GM21367 (cell line): ENCODE measurements around the gene SH3GLB2.
"Not testable (repeated sequence)": the region's sequence is repeated elsewhere in the genome, so short reads cannot be mapped to it uniquely, and the experiment has no call there.

ENCODE experiments used
- ATAC-seq: cut with Tn5 transposase; IDR thresholded peaks from one replicate; pipeline ENCODE4 v1.9.1; 2021; ENCODE audit not compliant: unreplicated experiment

The SH3GLB2 gene

DNA sequence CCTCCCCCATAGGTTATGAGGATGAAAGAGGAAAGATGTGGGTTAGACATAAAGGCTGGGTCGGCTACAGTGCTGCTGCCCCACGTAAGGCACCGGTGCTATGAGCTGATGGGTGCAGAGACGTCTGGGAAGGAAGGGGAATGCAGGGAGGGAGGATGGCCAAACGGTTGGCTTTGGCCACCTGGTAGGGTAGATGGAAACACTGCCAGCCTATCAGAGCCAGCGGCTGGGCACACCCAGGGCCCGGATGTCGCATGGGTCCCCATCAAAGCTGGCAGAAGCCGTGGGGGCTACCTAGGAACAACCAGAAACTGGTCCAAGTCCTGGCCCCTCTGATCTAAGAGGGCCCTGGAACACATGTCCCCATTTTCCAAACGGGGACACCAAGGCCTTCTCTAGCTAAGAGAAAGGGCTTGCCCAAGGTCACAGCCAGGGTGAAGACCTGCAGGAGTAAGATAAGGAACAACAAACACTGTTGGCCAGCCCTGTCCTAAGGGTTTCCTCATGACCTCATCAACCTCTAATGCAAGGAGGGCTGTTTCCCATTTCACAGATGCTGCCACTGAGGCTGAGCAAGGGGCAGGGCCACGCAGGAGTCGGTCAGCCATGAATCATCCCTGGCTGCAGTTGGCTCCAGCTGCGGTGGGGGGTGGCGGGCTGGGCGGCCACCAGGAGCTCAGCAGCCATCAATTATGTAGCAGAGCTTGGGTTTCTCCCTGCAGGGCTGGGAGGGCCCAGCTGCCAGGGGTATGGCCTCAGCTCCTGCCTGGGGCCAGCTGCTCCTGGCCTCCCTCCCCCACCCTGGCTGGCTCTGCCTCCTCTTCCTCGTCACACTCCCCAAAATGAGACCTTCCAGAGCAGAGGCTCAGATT, 4.9 kb downstream of the SH3GLB2 start:
- ATAC-seq, result no peak

DNA sequence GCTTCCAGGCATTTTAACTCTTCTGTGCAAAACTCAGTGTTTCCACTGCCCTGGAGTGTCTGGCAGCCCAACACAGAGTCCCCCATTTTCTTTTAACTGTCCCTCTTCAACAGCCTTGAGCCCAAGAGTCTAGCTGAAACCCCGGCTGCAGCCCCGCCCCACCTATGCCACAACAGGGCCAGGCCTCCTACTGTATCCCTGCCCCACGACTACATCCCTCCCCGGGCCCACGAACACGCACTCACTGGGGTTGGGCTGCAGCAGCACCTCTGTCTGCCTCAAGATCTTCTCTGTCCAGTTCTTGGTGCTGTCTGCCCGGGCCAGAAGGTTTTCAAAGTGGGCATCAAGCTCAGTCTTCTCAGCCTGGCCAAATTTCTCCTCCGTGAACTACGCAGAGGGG, 6.1 kb downstream of the SH3GLB2 start:
- no peak for ATAC-seq

DNA sequence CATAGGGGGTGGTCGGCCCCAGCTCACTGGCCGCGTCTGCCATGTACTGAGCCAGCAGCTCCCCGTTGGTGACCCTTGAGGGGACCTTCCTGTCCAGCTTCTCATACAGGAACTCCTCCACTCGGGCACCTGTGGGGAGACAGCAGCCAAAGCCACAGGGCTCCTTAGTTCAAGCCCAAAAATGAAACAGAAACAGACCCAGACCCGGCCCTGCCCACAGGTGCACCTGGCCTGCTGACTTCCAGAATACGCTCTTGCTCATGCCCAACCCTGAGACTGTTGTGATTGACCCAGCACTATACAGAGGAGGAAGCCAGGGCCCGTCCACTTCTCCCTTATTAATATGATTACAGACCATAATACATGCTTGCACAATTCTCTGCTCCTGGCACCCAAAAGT, 7.0 kb downstream of the SH3GLB2 start:
- peak; percentile 63 for ATAC-seq

DNA sequence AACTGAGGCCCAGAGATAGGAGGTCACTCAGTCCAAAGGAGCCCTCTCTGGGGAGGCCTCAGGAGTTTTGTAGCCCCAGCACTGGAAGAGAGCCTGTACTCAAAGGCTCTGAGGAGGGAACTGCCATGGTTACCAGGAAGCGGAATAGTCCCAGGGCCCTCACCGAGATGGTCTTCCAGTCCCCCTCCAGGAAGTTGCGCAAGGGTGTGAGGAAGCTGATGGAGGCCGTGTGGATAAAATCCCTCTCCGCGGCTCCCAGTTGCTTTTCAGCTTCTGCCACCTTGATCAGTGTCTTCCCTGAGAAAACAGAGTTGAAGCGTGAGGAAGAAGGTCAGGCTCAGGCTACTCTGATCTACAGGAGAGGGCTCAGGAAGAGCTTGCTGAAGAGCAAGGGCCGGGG, 13.5 kb downstream of the SH3GLB2 start:
- no peak for ATAC-seq

DNA sequence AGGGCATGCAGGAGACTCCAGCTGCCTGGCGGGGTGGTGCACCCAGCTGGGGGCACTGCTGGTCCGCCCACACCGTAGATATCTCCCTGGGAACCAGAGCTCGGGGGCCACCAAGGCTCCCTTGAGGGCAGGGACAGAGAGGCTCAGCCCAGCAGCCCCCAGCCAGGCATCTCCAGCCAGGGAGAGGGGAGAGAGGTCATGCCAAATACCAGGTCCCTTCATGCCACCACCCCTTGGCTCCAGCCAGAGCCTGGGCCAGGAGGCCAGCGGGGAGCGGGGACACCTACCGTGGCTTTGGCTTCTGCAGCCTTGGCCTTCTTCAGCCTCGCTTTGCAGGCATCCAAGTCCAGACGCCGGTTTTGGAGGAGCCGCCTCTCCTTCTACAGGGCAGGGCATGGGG, 14.0 kb downstream of the SH3GLB2 start:
- no peak for ATAC-seq

DNA sequence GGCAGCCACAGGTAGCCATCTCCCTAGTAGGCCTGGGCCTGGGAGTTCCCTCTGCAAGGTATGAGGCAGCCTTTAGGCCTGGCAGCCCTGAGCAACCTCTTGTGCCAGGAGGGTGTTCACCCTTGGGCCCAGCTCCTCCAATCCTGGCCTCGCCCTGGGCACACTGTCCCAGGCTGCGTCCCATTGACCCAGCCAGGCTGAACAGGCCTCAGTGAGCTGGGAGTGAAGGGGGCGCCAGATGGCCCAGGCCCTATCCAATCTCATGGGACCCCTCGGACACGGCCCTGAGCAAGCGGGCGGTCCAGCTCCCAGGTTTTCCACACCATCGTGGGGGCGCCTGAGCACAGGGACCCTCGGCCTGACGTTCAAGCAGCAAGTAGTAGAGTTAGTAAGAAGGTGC, 14.5 kb downstream of the SH3GLB2 start:
- ATAC-seq, result no peak

DNA sequence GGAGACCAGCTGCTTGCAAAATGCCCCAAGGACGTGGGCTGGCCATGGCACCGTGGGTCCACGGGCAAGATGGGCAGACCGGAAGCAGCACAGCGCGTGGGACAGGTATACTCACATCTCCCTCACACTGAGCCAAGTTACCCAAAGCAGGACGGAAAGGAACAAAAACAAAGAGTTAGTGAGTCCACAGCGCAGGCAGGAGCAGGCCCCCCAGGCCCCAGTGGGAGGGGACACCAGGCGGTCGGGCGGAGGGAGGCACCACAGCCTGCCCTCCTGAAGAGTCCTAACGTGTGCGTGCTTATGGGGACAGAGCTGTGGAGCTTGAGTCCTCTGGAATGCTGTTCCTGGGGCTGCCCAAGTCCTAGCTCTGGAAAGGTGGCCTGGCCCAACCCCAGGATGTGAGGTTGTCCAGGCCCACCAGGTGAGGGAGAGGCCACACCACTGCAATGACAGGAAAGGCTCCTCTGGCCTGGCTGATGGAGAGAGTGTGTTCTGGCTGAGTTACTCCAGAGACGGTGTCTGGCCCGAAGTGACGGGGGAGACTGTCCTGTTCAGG, 15.2 kb downstream of the SH3GLB2 start:
- ATAC-seq, result no peak

DNA sequence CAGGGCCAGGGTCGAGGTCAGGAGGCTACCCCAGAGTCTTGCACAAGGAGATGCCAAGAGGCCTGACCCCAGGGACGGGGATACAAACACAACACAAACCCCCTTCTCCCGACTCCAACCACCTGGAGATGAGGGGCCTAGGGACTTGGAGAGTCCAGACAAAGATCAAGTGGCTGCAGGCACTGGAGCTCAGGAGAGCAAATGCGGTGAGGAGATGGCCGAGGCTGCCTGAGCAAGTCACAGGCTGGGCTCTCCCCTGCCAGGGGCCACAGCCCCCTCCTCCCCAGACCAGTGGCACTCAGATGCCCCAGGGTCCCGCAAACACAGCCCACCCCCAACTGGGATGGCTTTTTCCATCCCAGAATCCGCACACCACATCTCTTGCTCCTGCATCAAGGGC, 15.8 kb downstream of the SH3GLB2 start:
- no peak for ATAC-seq

DNA sequence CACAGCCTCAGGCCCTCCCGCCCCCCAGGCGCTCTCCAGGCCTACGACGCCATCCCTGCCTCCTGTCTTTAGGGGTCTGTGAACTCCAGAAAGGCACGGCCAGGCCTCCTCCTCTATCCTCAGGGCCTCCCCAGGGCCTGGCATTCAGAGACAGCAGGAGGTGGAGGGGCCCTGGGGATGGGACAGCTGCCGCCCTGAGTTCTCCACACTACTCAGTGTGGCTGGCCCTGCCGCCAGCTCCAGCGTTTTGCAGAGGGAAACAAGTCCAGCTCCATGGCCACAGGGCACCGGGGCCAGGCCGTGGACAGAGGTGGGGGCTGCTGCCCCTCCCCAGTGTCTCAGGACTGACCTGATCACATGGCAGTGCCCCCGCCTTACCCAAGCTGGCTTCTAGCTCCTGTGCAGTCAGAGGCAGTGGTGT, 16.4 kb downstream of the SH3GLB2 start:
- ATAC-seq, result no peak

DNA sequence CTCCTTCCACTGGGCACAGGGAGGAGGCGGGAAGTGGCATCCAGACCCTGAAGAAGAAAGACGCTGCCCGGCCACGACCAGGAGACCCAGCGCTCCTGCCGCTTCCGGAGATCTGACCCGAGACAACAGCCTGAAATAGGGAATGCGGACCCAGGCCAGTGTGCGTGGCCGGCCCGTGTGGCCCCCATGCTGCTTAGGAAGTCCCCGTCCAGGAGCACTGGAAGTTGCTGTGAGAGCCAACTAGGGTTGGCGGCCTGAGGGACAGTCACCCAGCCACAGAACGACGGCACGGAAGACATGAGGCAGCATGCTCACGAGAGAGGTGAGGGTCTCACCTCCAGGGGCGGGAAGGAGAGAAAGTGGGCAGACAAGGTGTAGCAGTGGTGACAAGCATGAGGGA, 17.0 kb downstream of the SH3GLB2 start:
- no peak for ATAC-seq

DNA sequence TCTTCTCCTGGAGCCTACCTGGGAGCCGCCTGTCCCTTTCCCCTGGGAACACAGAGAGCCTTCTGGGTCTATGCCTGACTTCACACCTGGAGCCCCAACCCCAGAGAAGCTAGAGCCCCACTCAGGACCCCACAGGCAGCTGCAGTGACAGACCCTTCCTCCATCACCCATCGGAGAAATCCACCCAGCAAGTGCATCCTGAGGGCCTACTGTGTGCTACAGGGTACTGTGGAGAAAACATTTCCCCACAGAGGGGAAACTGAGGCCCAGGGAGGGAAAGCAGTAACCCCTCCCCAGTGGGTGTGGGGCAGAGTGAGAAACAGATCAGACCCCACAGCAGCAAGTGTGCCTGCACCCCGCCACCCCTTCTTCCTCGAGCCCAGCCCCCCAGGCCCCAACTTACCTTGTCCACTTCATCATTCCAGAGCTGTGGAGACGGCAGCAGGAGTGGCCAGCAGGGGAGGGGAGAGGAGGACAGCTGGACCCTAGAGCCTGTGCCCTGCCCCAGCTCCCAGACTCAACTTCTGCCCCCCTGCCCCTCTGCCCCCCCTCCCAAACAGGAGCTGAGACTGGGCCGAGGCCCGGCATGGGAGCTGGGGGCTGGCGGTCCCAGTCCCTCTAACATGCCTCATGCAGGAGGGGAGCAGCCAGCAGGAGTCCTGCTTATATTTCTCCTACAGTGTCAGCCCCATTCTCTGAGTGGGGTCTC, 17.7 kb downstream of the SH3GLB2 start:
- no peak for ATAC-seq

DNA sequence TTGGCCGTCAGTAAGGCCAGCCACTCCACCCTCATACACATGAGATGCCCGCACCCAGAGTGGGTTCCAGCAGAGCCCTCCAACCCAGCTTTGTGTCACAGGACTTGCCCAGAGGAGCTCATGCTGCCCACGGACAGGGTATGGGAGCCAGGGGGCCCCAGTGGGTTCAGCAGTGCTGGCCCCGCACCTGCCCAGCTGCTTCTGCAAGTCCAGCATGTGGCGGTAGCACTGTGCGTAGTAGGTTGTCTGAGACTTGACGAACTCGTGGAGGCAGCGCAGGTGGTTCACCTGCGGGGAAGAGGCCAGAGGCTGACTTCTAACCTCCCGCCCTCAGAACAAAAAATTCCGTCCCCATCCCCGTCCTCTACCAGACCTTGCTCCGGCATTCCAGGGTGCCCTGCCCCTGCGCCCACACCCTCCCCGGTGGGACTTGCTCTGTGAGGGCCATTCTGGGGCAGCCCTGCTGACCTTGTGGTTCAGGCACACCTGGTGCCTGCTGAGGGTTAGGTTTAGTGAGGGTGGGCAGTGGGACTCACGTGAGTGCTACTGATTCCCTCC, 18.5 kb downstream of the SH3GLB2 start:
- ATAC-seq, result no peak

DNA sequence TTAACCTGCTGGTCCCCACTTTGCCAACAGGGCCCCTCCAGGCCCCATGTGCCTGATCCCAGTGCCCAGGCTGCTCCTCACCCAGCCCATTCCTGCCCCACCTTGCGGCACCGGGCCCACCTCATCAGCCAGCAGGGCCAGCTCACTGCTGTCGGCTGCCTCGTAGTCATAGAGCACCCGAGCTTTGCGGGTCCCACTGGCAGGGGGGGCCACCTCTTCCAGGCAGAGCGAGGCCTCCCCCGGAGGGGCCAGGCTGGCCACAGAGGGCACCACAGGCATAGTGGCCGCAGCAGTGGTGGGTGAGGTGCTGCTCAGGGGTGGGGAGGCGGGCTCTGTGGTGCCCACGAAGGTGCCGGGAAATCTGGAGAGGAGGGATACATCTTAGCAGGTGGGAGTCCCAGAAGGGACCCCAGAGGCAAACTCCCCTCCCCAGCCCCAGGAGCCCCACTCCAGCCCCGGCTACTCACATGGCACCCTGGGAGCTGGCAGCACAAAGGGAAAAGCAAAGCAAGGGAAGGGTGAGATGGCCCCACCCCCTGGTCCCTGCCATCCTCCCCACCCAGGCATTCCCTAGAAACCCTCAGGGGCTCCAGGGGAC, 19.0 kb downstream of the SH3GLB2 start:
- no peak for ATAC-seq

DNA sequence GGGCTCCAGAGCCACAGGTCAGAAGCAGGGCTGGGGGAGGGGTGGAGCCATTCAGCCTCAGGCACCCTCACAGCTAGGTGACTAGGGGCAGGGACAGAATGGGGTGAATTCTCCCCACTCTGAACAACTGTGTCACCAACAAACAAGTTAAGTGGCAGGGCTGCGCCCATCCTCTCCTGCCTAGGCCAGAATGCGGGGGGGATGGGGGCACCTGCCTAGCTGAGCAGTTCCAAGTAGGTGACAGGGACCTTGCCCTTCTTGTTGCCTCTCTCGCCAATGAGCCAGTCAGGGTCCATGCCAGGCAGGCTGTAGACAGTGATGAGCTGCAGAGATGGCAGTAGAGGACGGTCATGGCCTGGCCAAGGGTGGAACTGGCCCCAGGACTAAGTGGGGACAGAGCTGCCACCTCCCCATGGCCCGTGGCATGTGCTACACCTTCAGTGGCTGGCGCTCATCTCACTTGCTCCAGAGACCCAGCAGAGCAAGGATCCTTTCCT, 19.6 kb downstream of the SH3GLB2 start:
- no peak for ATAC-seq

DNA sequence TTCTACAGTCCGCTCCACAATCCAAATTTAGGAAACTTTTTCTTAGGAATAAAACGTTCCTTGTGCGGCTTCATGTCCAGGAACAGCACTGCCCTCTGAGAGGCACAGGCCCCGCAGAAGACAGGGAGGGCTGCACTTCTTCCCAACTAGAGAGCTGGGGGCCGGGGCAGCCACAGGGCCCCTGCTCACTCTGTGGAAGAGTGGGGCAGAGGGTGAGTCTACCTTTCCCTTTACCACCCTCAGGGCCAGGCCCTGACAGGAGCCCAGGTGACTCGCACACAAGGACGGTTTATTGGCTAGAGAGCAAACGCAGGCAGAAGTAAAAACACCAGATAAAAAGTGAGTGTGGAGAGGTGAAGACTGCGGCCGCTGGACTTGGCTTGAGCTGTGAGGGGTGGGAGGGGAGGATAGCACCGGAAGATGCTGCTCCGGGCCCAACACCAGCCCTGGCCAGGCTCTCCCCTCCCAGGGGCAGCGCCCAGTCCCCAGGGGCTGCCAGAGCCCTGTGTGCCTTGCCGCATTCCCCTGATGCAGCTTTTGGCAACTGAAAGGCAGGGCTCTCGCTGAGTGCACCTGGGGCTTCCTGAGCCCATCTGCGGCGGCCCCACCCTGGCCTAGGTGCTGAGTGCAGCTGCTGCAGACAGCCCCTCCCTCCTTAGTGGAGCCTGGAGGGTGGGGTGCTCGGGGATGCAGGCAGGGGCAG, 20.2 kb downstream of the SH3GLB2 start:
- ATAC-seq, result no peak

DNA sequence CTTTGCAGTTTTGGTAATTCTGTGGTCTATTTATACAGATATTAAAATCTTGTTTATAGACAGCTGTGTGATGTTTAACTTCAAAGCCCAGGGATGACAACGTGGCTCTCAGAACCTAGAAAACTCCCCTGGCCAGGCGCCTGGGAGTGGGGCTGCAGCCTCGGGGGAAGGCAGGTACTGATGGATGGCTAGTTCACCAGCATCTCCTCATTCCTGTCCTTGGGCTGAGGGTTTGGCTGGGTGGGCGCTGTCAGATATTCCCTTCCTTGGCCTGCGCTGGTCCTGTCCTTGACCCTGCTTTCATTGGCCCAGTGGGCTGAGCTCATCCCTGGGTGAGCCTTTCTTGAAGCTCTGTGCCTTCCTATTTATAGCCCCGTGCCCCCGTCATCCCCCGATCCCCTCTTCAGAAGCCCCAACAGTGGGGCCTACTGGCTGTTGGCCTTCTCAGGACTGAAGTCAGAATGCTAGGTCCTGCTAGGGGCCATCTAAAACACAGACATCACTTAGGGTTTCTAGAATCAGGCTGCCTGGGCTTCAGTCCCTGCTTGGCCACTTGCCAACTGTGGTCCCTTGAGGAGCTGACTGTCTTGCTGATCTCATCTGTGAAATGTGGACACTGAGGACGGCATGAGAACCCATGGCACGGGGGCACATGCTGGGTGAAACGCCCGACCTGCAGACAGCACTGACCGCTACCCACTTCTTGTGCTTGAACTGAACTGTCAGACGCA, 20.9 kb downstream of the SH3GLB2 start:
- ATAC-seq, result no peak

DNA sequence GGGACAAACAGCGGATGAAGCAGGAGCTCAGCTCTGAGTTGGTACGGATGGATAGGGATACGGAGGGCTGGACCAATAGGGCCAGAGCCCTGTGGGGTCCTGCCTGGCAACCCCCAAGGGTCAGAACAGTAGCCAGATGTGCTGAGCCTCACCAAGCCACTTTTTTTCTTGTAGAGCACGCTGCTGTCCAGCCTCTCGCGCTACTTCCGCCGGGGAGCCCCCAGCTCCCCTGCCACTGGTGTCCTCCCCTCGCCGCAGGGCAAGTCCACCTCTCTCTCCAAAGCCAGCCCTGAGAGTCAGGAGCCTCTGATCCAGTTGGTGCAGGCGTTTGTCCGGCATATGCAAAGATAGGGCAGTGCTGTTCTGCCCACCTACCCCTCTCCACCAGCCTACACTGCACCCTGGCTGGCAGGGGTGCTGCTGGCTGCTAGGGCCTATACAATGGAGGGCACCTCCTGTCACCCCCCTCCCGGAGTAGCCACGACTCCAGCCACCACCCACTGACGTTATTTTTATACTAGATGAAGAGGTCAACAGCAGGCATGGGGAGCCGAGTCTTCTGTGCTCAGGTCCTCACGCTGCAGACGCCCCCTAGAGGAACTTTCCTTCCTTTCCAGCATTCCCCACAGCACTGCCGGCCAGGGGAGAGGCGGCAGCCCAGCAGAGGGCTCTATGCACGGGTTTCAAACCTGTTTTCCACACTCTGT, 21.6 kb downstream of the SH3GLB2 start:
- no peak for ATAC-seq

DNA sequence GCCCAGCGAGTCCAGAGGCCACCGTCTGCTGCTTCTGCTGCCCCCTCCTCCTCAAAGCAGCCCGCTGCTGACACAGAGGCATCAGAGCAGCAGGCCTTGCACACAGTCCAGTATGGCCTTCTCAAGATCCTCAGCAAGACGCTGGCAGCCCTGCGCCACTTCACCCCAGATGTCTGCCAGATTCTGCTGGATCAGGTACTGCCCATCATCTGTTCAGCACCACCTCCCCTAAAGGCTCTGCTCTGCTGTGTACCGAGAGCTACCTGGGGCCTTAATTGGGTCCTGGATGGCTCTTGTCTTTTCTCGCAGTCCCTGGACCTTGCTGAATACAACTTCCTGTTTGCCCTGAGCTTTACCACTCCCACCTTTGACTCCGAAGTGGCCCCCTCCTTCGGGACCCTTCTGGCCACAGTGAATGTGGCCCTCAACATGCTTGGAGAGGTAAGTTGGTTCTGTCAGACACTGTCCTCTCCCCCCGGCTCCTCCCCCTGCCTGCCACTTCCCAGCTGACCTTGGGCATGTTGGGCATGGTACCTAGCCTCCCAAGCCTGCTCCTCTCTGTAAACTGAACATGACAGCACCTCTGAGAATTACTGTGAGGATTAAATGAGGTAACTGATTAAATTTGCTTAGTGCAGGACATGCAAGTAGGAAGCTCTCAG, 22.7 kb downstream of the SH3GLB2 start:
- no peak for ATAC-seq

DNA sequence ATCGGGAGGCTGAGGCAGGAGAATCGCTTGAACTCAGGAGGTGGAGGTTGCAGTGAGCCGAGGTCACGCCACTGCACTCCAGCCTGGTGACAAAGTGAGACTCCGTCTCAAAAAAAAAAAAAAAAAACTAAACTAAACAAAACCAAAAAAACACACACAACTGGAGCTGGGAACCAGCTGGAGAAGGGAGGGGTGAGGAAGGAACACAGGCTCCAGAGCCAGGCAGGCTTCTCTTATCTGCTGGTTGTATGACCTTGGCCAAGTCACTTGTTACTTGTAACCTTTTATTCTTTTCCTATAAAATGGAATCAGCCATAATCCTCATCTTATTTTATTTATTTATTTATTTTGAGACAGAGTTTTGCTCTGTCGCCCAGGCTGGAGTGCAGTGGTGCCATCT, 24.0 kb downstream of the SH3GLB2 start:
- not testable (repeated sequence) for ATAC-seq
